Epithelial cell of esophagus (primary cell): Measurements from ENCODE around the gene ADAMTSL2.
"Not testable (repeated sequence)": the region's sequence is repeated elsewhere in the genome, so short reads cannot be mapped to it uniquely, and the experiment has no call there.

Source experiments
- DNase-seq: peaks from one replicate; pipeline ENCODE4 v3.0.0; 2010; ENCODE audit warnings: low read depth
- H3K4me3 ChIP-seq: 2 replicates; pipeline ENCODE4 v1.5.1; 2011; ENCODE audit warnings: mild to moderate bottlenecking, low read length, control low read depth
- TF ChIP-seq, protein P1 (sequence below): IDR thresholded peaks from 2 replicates; pipeline ENCODE4 v1.5.1; 2011; ENCODE audit warnings: low read depth, mild to moderate bottlenecking, low read length, control low read depth, inconsistent platforms; ENCODE audit not compliant: insufficient read depth; ENCODE audit errors: missing control alignments

Gene ADAMTSL2

DNA sequence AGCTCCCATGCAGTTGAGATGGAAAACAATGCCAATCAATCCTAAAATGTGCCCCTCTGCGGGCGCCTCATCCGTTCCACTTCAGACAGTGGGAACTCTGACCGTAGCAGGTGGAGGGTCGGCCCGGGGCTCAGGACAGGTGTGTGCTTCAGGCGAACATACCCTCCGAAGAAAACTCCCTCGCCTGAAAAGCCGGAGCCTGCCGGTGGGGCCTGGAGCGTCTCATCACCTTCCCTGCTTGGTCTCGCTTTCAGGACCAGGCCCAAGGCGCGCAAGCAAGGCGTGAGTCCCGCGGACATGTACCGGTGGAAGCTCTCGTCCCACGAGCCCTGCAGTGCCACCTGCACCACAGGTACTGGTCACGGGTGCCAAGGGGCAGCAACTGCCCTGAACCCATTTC lies 26.4 kb downstream of the ADAMTSL2 start:
- no peak for DNase-seq
- H3K4me3 ChIP-seq: no peak overlapping the region
- TF ChIP-seq, protein P1, sequence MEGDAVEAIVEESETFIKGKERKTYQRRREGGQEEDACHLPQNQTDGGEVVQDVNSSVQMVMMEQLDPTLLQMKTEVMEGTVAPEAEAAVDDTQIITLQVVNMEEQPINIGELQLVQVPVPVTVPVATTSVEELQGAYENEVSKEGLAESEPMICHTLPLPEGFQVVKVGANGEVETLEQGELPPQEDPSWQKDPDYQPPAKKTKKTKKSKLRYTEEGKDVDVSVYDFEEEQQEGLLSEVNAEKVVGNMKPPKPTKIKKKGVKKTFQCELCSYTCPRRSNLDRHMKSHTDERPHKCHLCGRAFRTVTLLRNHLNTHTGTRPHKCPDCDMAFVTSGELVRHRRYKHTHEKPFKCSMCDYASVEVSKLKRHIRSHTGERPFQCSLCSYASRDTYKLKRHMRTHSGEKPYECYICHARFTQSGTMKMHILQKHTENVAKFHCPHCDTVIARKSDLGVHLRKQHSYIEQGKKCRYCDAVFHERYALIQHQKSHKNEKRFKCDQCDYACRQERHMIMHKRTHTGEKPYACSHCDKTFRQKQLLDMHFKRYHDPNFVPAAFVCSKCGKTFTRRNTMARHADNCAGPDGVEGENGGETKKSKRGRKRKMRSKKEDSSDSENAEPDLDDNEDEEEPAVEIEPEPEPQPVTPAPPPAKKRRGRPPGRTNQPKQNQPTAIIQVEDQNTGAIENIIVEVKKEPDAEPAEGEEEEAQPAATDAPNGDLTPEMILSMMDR: no peak

DNA sequence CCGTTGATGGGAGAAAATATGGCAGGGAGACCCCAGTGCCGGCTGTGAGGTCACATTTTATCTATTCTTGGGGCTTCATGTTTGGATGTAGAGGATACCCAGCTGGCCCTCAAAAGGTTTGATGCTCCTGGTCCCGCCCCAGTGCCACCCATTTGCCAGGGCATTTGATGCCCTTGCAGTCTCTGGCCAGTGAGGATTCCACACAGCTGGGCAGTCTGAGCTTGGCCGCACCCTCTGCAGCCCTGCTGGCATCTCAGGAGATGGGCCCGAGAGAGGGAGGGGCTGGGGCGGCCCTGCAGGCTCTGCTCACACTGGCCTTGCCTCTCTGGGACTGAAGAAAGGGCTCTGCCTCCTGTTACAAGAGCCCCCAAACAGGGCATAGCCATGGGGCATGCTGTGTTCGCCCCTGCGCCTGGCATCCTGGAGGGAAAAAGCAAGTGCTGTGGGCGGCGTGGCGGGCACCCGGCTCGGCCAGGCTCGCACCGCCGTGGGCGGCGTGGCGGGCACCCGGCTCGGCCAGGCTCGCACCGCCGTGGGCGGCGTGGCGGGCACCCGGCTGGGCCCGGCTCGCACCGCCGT lies 27.6 kb downstream of the ADAMTSL2 start:
- no peak overlapping the region for H3K4me3 ChIP-seq
- TF ChIP-seq, protein P1: no peak
- no peak for DNase-seq

DNA sequence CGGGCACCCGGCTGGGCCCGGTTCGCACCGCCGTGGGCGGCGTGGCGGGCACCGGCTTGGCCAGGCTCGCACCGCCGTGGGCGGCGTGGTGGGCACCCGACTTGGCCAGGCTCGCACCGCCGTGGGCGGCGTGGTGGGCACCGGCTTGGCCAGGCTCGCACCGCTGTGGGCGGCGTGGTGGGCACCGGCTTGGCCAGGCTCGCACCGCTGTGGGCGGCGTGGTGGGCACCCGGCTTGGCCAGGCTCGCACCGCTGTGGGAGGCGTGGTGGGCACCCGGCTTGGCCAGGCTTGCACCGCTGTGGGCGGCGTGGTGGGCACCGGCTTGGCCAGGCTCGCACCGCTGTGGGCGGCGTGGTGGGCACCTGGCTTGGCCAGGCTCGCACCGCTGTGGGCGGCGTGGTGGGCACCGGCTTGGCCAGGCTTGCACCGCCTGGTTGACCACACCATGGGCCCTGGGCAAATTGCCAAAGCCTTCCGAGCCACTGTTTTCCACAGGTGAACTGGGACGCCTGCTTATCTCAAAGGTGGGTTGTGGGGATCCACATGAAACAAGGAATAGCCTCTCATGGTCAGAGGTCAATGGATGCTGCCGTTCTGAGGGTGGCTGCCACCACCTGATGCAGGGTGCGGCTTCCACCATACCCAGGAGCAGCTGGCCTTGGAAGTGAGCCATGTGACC lies 28.2 kb downstream of the ADAMTSL2 start:
- H3K4me3 ChIP-seq: no peak overlapping the region
- DNase-seq: no peak
- TF ChIP-seq, protein P1: no peak

GRCh38 chr9:133563291-133563796 lies 28.8 kb downstream of the ADAMTSL2 start:
- TF ChIP-seq, protein P1: no peak
- DNase-seq: no peak
- no peak overlapping the region for H3K4me3 ChIP-seq

GRCh38 chr9:133563814-133564213 lies 29.3 kb downstream of the ADAMTSL2 start:
- not testable (repeated sequence) for DNase-seq, H3K4me3 ChIP-seq

- no peak for DNase-seq
- TF ChIP-seq, protein P1: no peak
- no peak overlapping the region for H3K4me3 ChIP-seq
Observed at GRCh38 chr9:133564451-133565116, 30.1 kb downstream of the ADAMTSL2 start.

DNA sequence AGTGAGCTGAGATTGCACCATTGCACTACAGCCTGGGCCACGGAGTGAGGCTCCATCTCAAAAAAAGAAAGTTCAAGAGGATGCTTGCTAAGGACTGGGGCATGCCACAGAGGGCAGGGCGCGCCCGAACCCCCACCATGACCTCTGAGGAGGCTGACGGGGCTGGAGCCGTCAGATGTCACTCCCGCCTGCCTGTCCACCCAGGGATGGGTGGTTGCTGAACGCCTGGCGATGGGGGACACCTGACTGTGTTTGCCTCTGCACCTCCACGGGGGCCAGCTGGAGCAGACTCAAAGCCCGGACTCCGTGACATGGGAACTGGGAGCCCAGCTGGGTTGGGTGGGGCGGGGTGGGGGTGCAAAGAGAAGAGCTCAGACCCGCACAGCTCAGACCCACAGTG lies 31.9 kb downstream of the ADAMTSL2 start:
- TF ChIP-seq, protein P1: no peak

More for the DNA sequence above, 31.9 kb downstream of the ADAMTSL2 start:
- no peak overlapping the region for H3K4me3 ChIP-seq
- no peak for DNase-seq
